Activated CD4-positive, alpha-beta T cell treated with anti-CD3 and anti-CD28 coated beads, Interleukin-2, Interleukin-4, amounts not matched to agents 100 ng/mL and 50 ng/mL, durations not matched to agents 16 hours and 8 hours (primary cell): Measurements from ENCODE around the gene CDH22.
A peak's percentile ranks its signal among the peaks of the same experiment; 100 is the strongest.

ENCODE experiments used
- DNase-seq: peaks from one replicate; pipeline ENCODE4 v3.0.0-alpha.2; 2020; ENCODE audit warnings: low spot score

Gene CDH22

DNA sequence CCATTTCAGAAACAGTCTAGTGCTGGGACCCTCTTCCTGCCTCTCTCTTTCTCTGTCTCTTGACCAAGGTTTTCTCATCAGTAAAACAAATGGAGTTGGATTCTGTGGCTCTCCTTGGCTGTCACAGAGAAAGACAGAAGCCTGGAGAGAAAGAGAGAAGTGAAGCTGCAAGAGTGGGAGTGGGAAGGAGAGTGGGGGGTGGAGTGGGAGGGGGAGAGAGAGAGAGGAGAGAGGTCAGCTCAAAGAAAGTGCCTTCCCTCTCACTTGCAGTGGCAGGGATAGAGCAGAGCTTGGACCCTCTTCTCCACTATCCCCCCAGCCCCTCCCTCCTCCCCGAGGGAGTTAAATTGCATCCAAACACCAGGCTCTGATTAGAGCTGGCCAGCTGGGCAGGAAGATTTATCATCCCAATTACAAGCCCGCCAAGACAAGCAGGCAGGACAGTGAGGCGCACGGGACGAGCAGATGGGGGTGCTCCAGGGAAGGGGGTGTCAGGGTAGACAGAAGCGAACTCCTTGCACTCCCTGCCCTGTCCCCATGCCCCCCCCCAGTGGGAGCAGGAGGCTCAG, 115.8 kb downstream of the CDH22 start:
- DNase-seq: no peak

GRCh38 chr20:46191611-46192010, 116.7 kb downstream of the CDH22 start:
- DNase-seq: no peak

DNA sequence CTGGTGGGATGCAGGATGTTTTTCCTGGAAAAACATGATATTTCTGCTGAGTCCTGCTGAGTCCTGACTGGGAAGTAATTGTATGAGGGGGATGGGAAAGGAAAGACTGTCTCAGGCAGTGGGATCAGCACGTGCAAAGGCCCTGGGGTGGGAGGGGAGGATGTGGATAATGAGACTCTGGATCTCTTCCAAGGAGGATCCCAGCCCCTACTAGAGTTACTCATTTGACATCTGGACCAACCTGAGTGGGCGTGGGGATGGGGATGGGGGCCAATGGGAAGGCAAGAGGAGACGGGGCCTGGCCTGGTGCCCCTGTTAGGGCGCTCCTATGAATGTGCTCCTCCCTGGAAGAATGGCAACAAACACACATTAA, 117.1 kb downstream of the CDH22 start:
- DNase-seq: no peak

- DNase-seq: no peak
Measured at GRCh38 chr20:46190478-46191167, 117.7 kb downstream of the CDH22 start.

GRCh38 chr20:46188866-46189541, 119.3 kb downstream of the CDH22 start:
- no peak for DNase-seq

- DNase-seq: no peak
Measured at GRCh38 chr20:46186210-46186609, 122.1 kb downstream of the CDH22 start.

DNA sequence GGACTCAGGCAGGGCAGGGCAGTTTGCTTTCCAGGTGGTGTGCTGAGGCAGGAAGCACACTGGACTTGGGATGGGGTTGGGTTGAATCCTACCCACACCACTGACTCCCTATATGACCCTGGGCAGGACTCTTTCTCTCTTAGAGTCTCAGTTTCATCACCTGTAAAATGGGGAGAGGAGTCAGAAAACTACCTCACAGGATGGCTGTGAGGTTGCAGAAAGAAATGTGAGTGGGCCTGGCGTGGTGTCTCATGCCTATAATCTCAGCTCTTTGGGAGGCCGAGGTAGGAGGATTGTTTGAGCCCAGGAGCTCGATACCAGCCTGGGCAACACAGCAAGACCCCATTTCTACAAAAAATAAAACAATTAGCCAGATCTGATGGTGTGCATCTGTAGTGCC, 122.9 kb downstream of the CDH22 start:
- DNase-seq: no peak

DNA sequence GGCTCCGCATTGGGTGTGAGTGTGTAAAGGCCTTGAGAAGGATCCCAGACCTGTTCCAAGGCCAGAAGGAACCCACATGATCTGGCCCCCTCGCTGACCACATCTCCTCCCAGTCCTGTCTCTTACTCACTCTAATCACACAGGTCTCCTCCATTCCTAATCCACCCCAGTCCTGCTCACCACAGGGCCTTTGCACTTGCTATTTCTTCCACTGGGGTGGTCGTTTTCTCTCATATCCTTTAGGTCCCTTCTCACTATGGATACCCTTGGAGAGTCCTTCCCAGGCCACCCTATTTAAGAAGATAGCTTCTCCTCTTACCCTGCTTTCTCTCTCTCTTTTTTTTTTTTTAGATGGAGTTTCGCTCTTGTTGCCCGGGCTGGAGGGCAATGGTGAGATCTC, 124.5 kb downstream of the CDH22 start:
- no peak for DNase-seq

DNA sequence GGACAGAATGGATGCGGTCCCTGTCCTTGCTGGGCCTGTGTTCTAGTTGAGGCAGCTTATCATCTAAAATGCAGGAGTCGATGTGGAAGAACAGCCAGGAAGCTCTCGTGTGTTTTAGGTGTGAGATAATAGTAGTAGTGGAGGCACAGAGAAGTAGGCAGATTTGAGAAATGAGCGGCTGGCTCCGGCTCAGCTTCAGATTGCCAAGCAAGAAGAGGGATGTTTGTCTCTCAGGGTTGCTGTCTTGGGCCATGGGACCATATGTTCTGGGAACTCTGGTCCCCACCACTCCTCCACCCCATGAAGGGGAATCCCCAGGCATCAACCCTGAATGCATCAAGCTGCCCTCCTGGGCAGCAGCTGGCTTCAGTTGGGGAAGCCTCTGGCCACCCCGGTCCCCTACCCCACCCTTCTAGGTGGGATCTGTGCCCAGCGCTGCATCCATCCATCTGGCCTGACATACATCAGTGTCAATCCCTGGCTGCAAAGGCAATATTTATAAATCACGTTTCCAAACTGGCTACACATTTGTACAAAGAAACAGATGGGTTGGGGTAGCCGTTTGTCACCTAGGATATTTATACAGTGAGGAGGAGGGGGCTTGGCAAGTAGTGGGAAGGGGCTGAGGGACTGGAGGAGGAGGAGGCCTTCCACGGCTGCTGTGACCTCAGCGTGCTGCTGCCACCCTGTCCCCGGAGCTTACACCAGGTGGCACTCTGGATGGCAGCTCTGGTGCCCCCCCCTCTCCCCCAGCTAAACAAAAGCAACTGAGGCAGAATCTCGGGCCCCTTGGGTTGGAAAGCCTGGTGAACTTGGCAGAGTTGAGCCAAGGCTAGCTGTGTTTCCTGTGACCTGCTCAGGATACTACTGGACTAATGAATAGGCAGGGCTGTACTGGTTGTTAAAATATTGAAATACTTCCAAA, 125.8 kb downstream of the CDH22 start:
- DNase-seq: no peak

- DNase-seq: no peak
Measured at GRCh38 chr20:46179862-46180261, 128.4 kb downstream of the CDH22 start.

DNA sequence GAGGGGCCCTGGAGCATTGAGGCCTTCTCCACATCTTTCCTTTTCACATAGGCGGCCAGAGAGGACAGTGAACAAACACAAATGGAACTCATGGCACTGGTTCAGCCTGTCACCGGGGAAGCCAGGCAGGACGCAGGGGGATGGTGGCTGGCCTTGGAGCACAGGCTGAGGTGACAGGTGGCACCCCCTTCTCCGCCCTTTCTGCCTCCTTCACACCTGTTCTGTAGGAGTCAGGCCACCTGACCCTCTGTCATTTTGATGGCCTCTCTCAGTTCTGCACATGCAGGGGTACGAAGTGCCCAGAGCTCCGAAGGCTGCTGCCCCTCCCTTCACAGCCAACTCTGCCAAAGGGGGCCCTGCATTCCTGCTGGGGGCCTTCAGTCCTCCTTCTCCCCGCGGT, 129.4 kb downstream of the CDH22 start:
- DNase-seq: no peak

- no peak for DNase-seq
Measured at GRCh38 chr20:46177768-46178167, 130.5 kb downstream of the CDH22 start.

GRCh38 chr20:46176739-46177378, 131.4 kb downstream of the CDH22 start:
- no peak for DNase-seq

GRCh38 chr20:46175127-46175494, 133.2 kb downstream of the CDH22 start:
- no peak for DNase-seq

GRCh38 chr20:46174469-46175126, 133.7 kb downstream of the CDH22 start:
- DNase-seq: peak; percentile 69

- no peak for DNase-seq
Measured at GRCh38 chr20:46173652-46174468, 134.4 kb downstream of the CDH22 start.

- no peak for DNase-seq
Measured at GRCh38 chr20:46172961-46173536, 135.2 kb downstream of the CDH22 start.

DNA sequence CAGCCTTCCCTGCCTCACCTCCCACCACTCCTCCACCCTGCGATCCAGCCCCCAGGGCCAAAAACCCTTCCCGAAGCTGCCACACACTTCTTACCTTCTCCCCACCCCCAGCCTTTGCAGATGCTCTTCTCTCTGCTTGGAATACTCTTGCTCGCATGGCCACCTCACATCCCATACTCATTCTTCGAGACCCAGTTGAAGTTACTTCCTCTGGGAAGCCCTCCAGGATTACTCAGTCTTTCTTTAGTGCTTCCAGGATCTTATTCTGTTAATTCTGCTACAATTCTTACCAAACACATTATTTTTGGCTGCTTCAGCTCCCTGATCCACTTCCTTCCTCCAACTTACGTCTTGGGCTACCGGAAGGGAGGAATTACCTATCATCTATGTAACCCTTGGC, 135.8 kb downstream of the CDH22 start:
- no peak for DNase-seq

DNA sequence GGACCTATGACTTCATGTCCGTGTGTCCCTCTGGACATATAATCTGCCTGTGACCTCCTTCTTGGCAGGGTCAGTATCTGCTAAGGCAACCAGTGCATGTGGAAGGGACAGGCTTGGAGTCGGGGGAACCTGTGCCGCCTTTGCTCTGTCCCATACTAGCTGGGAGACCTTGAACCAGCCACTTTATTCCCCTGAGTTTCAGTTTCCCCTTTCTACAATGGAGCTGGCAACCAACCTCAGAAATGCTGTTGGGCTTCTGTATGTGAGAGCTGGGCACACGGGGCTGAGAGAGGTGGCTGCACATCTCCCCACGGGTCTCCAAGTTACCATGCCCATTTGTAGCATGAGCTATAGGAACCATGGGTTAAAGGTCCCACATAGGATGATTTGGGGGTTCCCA, 136.4 kb downstream of the CDH22 start:
- no peak for DNase-seq

GRCh38 chr20:46171476-46171875, 136.8 kb downstream of the CDH22 start:
- no peak for DNase-seq
